Small intestine (tissue), 7 donors: ENCODE data around the gene MLLT3. TPM values are rescaled to one million over a fixed set of nuclear protein-coding genes. Genes with fewer than 3 reads are reported as not detected.
A peak's percentile ranks its signal among the peaks of the same experiment; 100 is the strongest.

Experiments used
- DNase-seq, 2 donors: peaks; one replicate each; pipeline versions ENCODE4 v3.0.0 to v3.0.0-alpha.2; 2013
- FAIRE-seq: peaks from 2 replicates; lab custom pipeline; 2012; peaks lifted over from hg19 to GRCh38; lab: Jason Lieb, UNC
- H3K27ac ChIP-seq, 3 donors: one replicate each; pipeline ENCODE4 v1.5.1; 2013; ENCODE audit warnings: low read length in 2 of 3, mild to moderate bottlenecking in 2 of 3, control low read depth in 1 of 3, inconsistent platforms in 1 of 3, low read depth in 1 of 3, moderate library complexity in 1 of 3
- H3K27me3 ChIP-seq, 3 donors: one replicate each; pipeline ENCODE4 v1.6.1; 2013; ENCODE audit warnings: low read length in 3 of 3, inconsistent platforms in 1 of 3; ENCODE audit not compliant: control insufficient read depth in 3 of 3, insufficient read depth in 3 of 3
- H3K36me3 ChIP-seq, 3 donors: one replicate each; pipeline ENCODE4 v1.6.1; 2013; ENCODE audit warnings: low read length in 3 of 3, inconsistent platforms in 1 of 3, low read depth in 1 of 3, mild to moderate bottlenecking in 1 of 3, moderate library complexity in 1 of 3; ENCODE audit not compliant: control insufficient read depth in 3 of 3, insufficient read depth in 2 of 3
- H3K4me1 ChIP-seq, 3 donors: one replicate each; pipeline ENCODE4 v1.6.1; 2013; ENCODE audit warnings: low read length in 2 of 3, inconsistent platforms in 1 of 3, low read depth in 1 of 3, mild to moderate bottlenecking in 1 of 3, moderate library complexity in 1 of 3; ENCODE audit not compliant: control insufficient read depth in 3 of 3, insufficient read depth in 2 of 3
- H3K4me3 ChIP-seq, 3 donors: one replicate each; pipeline ENCODE4 v1.5.1; 2013; ENCODE audit warnings: low read length in 3 of 3, control low read depth in 1 of 3, inconsistent platforms in 1 of 3, low read depth in 1 of 3, mild to moderate bottlenecking in 1 of 3, moderate library complexity in 1 of 3
- H3K9me3 ChIP-seq, 2 donors: one replicate each; pipeline ENCODE4 v1.6.1; 2013; ENCODE audit warnings: low read depth in 1 of 2, low read length in 1 of 2; ENCODE audit not compliant: control insufficient read depth in 2 of 2, insufficient read depth in 1 of 2
- WGBS, 3 donors: extraction: QIAGEN DNeasy Blood & Tissue Kit; methylation state at CpG; one replicate each; pipeline ENCODE4 v1.1.7; 2013; 5-methylcytosine and 5-hydroxymethylcytosine counted together
- polyA plus RNA-seq, 4 donors: library from polyadenylated mRNA; stranded (reverse) in 3 of 4; unstranded in 1 of 4; fragments of 200-250 nt in 3 of 4; fragments of 120-200 nt in 1 of 4; gene quantifications; one replicate each; pipeline versions ENCODE4 v1.2.1 to v1.2.3, GENCODE V29; 2013
- donor health status: healthy with polysubstance abuse.
- donor health status: control.
- donor health status: control.
- donor health status: Bipolar disorder and iron deficiency.
- donor health status: healthy.

Gene MLLT3
- polyA plus RNA-seq, 4 donors, result 8.9 to 34.5 (median 14.0) TPM

DNA sequence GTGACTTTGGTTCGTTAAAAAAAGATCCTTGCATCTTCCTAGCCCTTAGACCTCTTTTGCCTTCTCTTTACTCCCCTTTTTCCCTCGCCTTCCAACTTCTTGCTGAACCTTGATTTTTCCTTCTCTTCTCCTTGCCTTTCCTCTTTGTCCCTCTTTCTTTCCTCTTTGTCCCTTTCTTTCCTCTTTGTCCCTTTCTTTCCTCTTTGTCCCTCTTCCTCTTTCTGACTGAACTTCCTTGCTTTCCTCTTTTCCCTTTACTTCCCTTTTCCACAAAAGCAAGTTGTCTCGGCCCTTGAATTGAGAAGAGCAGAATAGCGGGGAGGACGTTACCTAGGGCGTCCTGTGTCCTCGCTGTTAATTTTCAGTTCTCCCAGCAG lies 1.4 kb upstream of the MLLT3 start:
- peak overlapping the region; percentile 61 to 99 (median 74) for H3K4me3 ChIP-seq
- FAIRE-seq, result no peak
- peaks cover 0 to 6% (median 0%) of the 10 kb centered on the region in 3 donors for H3K27me3 ChIP-seq
- no peaks in the 10 kb centered on the region for H3K36me3 ChIP-seq
- peak overlapping the region in 1 of 3 donors; percentile 71 for H3K27ac ChIP-seq
- H3K4me1 ChIP-seq, result peaks cover 0 to 11% (median 2%) of the 10 kb centered on the region in 3 donors
- WGBS, 3 donors, result 2 to 5% (median 3%) methylated on average over 7 of the region's 7 CpGs
- H3K9me3 ChIP-seq, result no peaks in the 10 kb centered on the region
- DNase-seq, result peak; percentile 22 to 25

DNA sequence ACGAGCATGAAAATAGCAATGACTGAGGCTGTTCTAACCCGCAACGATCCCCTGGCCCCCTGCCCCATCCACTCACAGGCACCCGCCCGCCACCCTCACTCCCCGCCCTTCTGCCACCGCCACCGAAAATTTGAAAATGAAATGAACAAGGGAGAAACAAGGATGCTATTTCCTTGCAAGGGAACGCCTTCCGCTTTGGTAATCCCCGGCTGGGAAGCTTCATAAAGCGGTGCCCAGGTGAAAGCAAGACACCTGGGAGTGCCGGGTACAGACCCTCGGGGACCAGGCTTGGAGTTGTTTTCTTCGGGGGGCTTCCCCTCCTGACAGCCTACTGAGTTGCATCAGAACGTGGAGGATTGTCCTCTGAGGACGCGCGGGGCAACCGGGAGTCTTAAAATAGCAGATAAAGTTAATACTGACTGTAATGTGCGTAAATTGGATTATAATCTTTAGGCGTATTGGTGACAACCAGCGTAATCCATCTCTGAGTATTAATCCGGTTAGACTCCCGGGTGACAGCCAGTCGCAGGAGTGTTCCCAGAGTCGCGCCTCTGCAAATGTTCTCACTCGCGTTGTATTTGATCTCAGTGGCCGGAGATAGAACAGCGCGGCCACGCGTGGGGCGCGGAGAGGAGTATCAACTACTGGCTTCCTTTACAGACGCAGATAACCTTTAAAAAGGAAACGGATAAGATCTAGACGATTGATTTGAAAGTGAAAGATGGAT lies 885 bp upstream of the MLLT3 start:
- peak overlapping the region; percentile 61 to 99 (median 74) for H3K4me3 ChIP-seq
- peaks cover 0 to 11% (median 2%) of the 10 kb centered on the region in 3 donors for H3K4me1 ChIP-seq
- 0 to 1% (median 0%) methylated on average over 40 of the region's 40 CpGs for WGBS, 3 donors
- H3K27ac ChIP-seq, result peak overlapping the region in 2 of 3 donors; percentile 3 to 71
- H3K36me3 ChIP-seq, result no peaks in the 10 kb centered on the region
- no peaks in the 10 kb centered on the region for H3K9me3 ChIP-seq
- DNase-seq, result peak; percentile 47 to 50
- peaks cover 0 to 6% (median 0%) of the 10 kb centered on the region in 3 donors for H3K27me3 ChIP-seq
- no peak for FAIRE-seq

DNA sequence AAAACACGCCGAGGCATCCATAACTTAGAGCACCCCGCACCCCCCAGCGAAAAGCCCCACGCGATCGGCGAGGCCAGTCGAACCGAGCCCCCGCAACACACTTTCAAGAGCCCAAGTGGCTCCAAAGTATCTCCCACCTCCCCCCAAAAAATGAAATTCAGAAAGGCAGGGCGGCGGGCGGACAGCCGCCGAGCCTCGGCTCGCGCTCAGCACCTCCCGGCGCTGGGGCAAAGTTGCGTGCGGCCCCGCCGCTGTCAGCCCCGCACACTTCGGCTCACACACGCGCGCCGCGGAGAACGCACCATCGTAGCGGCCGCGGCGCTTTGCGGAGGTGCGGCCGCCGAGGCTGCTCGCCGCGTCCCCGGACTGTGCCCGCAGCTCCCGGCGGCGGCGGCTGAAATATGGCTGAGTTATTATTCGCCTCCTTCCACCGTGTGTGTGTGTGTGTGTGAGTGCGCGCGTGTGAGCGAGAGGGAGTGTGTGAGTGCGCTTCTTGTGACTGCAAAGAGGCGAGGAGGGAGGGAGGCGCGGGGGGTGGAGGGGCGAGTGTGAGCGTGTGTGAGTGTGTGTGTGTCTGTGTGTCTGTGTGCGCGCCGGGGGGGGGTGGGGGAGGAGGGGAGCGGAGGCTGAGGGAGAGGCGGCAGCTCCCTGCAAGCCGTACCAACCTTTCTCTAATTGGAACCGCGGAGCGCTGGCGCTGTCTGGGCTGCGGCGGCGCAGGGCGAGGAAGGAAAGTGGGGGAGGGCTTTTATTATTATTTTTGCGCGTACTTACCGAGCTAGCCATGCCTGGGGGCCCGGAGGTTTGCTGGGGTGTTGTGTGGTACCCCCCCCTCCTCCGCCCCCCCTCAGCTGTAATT lies 599 bp downstream of the MLLT3 start:
- Histone ChIP-seq H3K4me3 (peak overlapping the region; percentile 61 to 99 (median 74)), H3K4me1 (peaks cover 0 to 11% (median 2%) of the 10 kb centered on the region in 3 donors), H3K27me3 (peaks cover 0 to 6% (median 0%) of the 10 kb centered on the region in 3 donors), H3K9me3 (no peaks in the 10 kb centered on the region), H3K36me3 (no peaks in the 10 kb centered on the region), H3K27ac (peak overlapping the region; percentile 71 to 91 (median 91))
- FAIRE-seq (no peak), DNase-seq (peak; percentile 64 to 89)
- 0 to 1% (median 0%) methylated on average over 66 to 82 of the region's 82 CpGs for WGBS, 3 donors

DNA sequence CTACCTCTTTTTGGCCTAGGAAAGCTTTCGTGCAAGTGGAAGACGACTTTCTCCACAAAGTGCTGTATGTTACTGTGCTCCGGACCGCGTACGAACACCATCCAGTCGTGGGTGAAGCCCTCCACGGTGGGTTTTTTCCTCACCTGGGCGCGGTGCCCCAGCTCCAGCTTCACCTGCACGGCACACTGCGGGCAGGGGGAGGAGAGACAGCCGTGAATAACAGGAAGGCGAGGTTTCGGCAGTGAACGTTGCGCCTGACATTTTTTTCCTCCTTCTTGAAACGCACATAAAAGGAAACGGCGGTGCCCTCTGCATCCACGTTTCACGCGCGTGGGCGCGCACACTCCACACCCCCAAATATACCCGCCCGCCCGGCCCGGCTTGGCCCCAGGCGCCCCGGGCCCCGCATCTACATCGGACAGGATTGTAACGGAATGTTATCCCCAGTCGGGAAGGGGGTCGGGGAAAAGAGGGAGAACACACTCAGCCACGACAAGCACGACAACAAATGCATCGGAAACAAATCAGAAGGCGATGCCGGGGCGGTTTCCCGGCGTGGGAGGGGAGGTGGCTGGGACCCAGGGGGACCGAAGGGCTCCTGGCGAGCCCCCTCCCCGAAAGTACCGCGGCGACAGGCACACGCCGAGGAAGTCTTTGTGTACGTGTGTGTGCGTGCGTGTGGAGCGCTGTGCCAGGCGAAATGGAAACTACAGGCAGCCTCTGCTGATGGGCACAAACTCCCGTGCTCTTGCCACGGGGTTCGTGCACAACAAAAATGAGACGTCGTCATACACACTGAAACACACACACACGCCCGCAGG lies 1.4 kb downstream of the MLLT3 start:
- peaks cover 0 to 11% (median 2%) of the 10 kb centered on the region in 3 donors for H3K4me1 ChIP-seq
- H3K27ac ChIP-seq, result peak overlapping the region; percentile 16 to 91 (median 91)
- H3K36me3 ChIP-seq, result no peaks in the 10 kb centered on the region
- peaks cover 0 to 6% (median 0%) of the 10 kb centered on the region in 3 donors for H3K27me3 ChIP-seq
- 1% methylated on average over 60 to 65 of the region's 65 CpGs for WGBS, 3 donors
- H3K4me3 ChIP-seq, result peak overlapping the region; percentile 61 to 99 (median 74)
- FAIRE-seq (no peak), DNase-seq (peak; percentile 35 to 75)
- H3K9me3 ChIP-seq, result no peaks in the 10 kb centered on the region

DNA sequence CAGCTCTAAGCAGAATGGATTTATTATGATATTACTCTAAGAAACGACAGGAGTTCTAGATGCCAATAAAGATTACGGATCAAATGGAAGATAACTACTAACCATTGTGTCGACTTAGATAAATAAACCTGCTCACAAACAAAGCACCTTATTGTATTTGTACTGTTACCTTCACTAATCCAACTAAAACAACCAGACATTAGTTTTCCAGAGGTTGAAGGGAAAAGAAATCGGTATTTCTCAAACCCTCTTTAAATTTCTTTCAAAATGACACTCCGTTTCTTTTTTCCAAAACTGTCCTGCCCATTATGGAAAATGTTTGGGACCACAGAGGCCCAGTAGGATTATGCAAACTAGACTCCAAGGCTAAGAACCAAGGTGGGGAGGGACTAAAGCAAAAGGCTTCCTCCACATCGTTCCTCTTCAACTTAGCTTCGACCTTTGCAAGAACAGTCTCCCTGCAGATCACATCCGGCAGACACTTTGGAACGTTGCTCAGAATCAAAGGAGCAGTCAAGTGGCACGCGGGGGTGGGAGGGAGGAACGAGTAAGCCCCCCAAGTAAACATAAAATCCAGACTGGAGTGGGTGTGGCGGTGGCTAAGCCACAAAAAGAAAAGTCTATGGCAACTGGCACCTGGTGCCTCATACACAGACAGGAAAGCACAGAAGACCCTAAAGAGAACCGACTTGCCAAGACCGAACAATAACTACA lies 2.7 kb downstream of the MLLT3 start:
- WGBS, 3 donors, result 43 to 45% (median 44%) methylated on average over 14 to 15 of the region's 15 CpGs
- no peaks in the 10 kb centered on the region for H3K9me3 ChIP-seq
- DNase-seq, result peak; percentile 12 to 52

DNA sequence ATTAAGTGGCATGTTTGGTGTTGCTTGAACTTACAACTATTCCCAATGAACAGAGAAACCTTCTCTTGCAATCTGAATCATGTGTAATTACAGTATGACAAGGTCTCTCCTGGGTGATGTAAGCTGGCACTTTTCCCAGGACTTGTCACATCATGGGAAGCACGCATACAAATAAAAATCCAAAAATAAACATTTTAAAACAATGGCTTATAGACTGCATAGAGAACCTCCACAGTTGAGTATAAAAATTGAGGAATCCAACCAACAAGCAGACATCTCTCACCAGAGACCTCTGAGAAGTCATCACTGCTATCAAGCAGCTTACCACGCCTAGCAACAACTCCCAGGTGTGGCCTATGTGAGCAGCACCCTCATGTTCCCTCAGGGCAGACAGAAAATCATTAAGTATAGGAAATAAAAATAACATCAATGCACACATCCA lies 3.9 kb downstream of the MLLT3 start:
- H3K9me3 ChIP-seq, result no peaks in the 10 kb centered on the region
- no peaks in the 10 kb centered on the region for H3K27me3 ChIP-seq
- H3K4me1 ChIP-seq, result peaks cover 0 to 5% (median 2%) of the 10 kb centered on the region in 3 donors
- peak; percentile 29 to 54 for DNase-seq
- no peak for FAIRE-seq
- H3K4me3 ChIP-seq, result no peak overlapping the region
- 25 to 53% (median 41%) methylated on average over 2 of the region's 2 CpGs for WGBS, 3 donors
- no peaks in the 10 kb centered on the region for H3K36me3 ChIP-seq
- H3K27ac ChIP-seq, result no peak overlapping the region

More for the DNA sequence above, 2.7 kb downstream of the MLLT3 start:
- no peak overlapping the region for H3K27ac ChIP-seq
- H3K4me3 ChIP-seq, result peak overlapping the region in 2 of 3 donors; percentile 74 to 99
- FAIRE-seq, result no peak
- no peaks in the 10 kb centered on the region for H3K36me3 ChIP-seq
- peaks cover 0 to 6% (median 0%) of the 10 kb centered on the region in 3 donors for H3K27me3 ChIP-seq
- H3K4me1 ChIP-seq, result peaks cover 0 to 11% (median 2%) of the 10 kb centered on the region in 3 donors

DNA sequence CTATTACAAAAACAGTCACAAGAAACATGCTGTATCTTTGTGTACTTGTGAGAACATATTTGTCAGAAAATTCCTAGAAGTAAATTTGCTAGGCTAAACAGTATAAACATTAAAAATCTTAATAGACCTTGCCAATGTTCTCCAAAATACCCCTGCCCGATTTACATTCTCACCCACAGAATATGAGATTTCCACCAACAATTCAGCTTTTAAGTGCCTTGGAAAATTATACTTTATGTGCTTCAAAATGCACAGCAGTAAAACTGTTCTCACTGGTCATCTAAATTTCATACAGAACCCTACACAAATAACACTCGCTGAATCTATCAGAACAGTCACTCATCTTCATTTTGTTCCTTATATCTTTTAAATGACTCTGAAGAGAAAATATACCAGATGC lies 5.5 kb downstream of the MLLT3 start:
- peaks cover 0 to 5% (median 2%) of the 10 kb centered on the region in 3 donors for H3K4me1 ChIP-seq
- WGBS, 3 donors, result 75 to 91% (median 80%) methylated on average over 2 of the region's 2 CpGs
- no peak overlapping the region for H3K27ac ChIP-seq
- no peak for FAIRE-seq
- H3K4me3 ChIP-seq, result no peak overlapping the region
- DNase-seq, result no peak
- no peaks in the 10 kb centered on the region for H3K36me3 ChIP-seq
- H3K27me3 ChIP-seq, result no peaks in the 10 kb centered on the region
- H3K9me3 ChIP-seq, result no peaks in the 10 kb centered on the region
